Right lobe of liver (tissue), 6 donors: ENCODE measurements around the gene CD151. TPM values are rescaled to one million over a fixed set of nuclear protein-coding genes. Genes with fewer than 3 reads are reported as not detected.

ENCODE experiments used
- ATAC-seq, 4 donors: fragments of 200-7000 bp; cut with Tn5 transposase; one replicate each; pipeline ENCODE4 v1.9.1; 2020; ENCODE audit warnings: mild to moderate bottlenecking in 4 of 4, moderate library complexity in 4 of 4
- DNase-seq, 3 donors: peaks; one replicate each; pipeline ENCODE4 v3.0.0-alpha.2; 2020
- H3K27ac ChIP-seq, 3 donors: fragments of 200-600 bp; one replicate each; pipeline ENCODE4 v1.8.0; 2022
- H3K27me3 ChIP-seq, 2 donors: fragments of 200-600 bp; one replicate each; pipeline ENCODE4 v1.8.0; 2022
- H3K36me3 ChIP-seq, 4 donors: fragments of 200-600 bp; sonication (generic) in 1 of 4; one replicate each; pipeline versions ENCODE4 v1.5.1 to v1.8.0; 2017 to 2022; ENCODE audit warnings: control low read depth in 1 of 4
- H3K4me1 ChIP-seq, 4 donors: fragments of 200-600 bp; sonication (generic) in 1 of 4; one replicate each; pipeline versions ENCODE4 v1.5.1 to v1.8.0; 2017 to 2022; ENCODE audit warnings: control low read depth in 1 of 4
- H3K4me3 ChIP-seq, 3 donors: fragments of 200-600 bp; one replicate each; pipeline ENCODE4 v1.8.0; 2022
- H3K9me3 ChIP-seq, 4 donors: fragments of 200-600 bp; sonication (generic) in 1 of 4; one replicate each; pipeline versions ENCODE4 v1.5.1 to v1.8.0; 2017 to 2022; ENCODE audit warnings: control low read depth in 1 of 4
- POLR2A ChIP-seq: fragments of 450-650 bp; IDR thresholded peaks from one replicate; pipeline ENCODE4 v1.6.1; 2017; ENCODE audit warnings: antibody characterized with exemption, mild to moderate bottlenecking
- WGBS: methylation state at CpG from one replicate; pipeline ENCODE4 v1.1.6; 2018; ENCODE audit warnings: low coverage, low lambda C conversion rate; ENCODE audit not compliant: insufficient coverage; ENCODE audit errors: missing lambda C conversion rate; 5-methylcytosine and 5-hydroxymethylcytosine counted together
- intact Hi-C, 2 donors: fragments of 100-400 bp; cut with DNase I; formaldehyde crosslinking; loops; one replicate each; pipeline versions ENCODE4 v1.11.2 to v1.14.1; 2022
- total RNA-seq, 6 experiments: library from RNA; depleted of rRNA in 2 of 6; stranded (reverse); fragments of >200 nt in 2 of 6; fragmentation: NEBNext Ultra II Directional in 3 of 6; extraction: Animal tissue kit (Norgen Biotek cat#: 25700) in 3 of 6; gene quantifications; one replicate each; pipeline versions ENCODE4 v1.1.0 to v1.2.4, GENCODE V29; 2016 to 2023
- TF ChIP-seq, protein P1 (sequence below), 4 donors: fragments of 200-600 bp in 3 of 4; fragments of 450-650 bp in 1 of 4; IDR thresholded peaks; one replicate each; pipeline versions ENCODE4 v1.5.1 to v1.8.0; 2016 to 2022; ENCODE audit warnings: antibody characterized with exemption in 4 of 4, mild to moderate bottlenecking in 2 of 4
- donor health status: DM: no; HTN: yes; CAD: no.
- donor health status: DM: no; HTN: no; CAD: no.
- donor health status: DM: no; HTN: no; CAD: no.
- donor health status: DM: no; HTN: yes; CAD: no.
- donor health status: DM: no; HTN: yes; CAD: no.

Gene CD151
- total RNA-seq, 6 experiments from 2014 or later: 70.8 to 156 (median 135) TPM

DNA sequence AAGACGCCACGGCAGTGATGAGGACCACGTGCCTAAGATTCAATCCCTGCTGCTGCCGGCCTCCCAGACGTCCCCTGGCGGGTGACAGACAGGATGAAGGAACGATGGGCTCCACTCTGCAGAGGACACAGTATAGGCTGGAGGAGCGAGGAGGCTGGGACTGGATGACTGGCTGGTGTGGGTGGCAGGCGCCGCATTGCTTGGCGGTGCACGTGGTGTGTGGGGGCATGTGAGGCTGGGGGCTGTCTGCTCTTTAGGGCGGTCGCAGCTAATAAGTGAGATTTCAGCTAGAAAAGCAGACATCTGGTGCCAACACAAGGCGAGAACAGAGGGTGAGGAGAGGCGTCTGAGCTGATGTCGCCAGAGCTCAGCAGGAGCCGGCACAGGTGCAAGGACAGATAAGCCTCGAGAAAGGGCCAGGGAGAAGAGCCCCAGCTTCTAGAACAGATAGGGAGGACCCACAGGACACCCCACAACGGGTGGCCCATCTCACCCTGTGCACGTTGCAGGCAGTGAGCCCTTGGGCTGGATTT, 43.1 kb downstream of the CD151 start:
- TF ChIP-seq, protein P1, sequence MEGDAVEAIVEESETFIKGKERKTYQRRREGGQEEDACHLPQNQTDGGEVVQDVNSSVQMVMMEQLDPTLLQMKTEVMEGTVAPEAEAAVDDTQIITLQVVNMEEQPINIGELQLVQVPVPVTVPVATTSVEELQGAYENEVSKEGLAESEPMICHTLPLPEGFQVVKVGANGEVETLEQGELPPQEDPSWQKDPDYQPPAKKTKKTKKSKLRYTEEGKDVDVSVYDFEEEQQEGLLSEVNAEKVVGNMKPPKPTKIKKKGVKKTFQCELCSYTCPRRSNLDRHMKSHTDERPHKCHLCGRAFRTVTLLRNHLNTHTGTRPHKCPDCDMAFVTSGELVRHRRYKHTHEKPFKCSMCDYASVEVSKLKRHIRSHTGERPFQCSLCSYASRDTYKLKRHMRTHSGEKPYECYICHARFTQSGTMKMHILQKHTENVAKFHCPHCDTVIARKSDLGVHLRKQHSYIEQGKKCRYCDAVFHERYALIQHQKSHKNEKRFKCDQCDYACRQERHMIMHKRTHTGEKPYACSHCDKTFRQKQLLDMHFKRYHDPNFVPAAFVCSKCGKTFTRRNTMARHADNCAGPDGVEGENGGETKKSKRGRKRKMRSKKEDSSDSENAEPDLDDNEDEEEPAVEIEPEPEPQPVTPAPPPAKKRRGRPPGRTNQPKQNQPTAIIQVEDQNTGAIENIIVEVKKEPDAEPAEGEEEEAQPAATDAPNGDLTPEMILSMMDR (IDR thresholded peaks at IDR 0.05): no peak
- no peak for TF ChIP-seq POLR2A
- no peaks in the 10 kb centered on the region for H3K36me3 ChIP-seq
- no peak overlapping the region for H3K4me3 ChIP-seq
- intact Hi-C loops: no loop called here
- no peak overlapping the region for H3K27ac ChIP-seq
- H3K4me1 ChIP-seq: no peaks in the 10 kb centered on the region
- no peaks in the 10 kb centered on the region for H3K27me3 ChIP-seq
- 90% methylated on average over 12 of the region's 21 CpGs for WGBS
- no peak for DNase-seq
- no peak for ATAC-seq
- no peaks in the 10 kb centered on the region for H3K9me3 ChIP-seq

DNA sequence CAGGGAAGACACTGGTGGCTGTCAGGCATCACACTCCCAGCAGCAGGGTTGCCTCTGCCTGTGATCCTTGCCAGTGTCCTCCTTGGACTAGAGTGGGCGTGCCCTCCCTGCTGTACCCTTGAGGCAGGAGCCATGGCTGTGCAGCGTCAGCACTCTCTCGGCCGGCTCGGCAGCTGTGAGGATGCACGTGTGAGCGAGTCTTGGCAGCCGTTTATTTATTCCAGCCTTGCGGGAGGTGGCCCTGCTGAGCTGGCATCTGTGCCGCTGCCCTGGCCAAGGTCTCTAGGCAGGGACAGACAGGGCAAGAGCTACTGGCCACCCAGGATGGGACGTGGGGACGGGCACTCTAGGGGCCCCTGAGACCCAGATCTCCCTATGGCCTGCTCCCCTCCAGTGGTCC, 43.8 kb downstream of the CD151 start:
- no CpG with 5 or more reads among the region's 12 CpGs for WGBS

DNA sequence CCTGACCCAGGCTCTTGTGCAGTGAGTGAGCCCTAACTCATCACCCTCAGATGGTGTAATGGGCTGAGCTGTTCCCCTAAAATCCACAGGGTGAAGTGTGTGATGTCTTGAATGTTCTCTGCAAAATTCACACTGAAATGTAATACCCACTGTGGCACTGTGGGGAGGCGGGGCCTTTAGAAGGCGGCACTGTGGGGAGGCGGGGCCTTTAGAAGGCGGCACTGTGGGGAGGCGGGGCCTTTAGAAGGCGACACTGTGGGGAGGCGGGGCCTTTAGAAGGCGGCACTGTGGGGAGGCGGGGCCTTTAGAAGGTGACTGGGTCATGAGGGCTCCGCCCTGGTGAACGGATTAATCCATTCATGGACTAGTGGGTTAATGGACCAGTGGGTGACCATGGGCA, 44.8 kb downstream of the CD151 start:
- TF ChIP-seq, protein P1 (IDR thresholded peaks at IDR 0.05): no peak
- intact Hi-C loops: no loop called here
- H3K36me3 ChIP-seq: peaks cover 0 to 7% (median 0%) of the 10 kb centered on the region in 4 donors
- H3K27ac ChIP-seq: no peak overlapping the region
- H3K4me1 ChIP-seq: no peaks in the 10 kb centered on the region
- no peak overlapping the region for H3K4me3 ChIP-seq
- DNase-seq: peak in 1 of 3 donors; percentile 65
- 86% methylated on average over 7 of the region's 11 CpGs for WGBS
- no peaks in the 10 kb centered on the region for H3K9me3 ChIP-seq
- H3K27me3 ChIP-seq: no peaks in the 10 kb centered on the region
- peak in 1 of 4 donors; percentile 45 for ATAC-seq

More for the DNA sequence above, 43.8 kb downstream of the CD151 start:
- ATAC-seq (peak; percentile 67 to 95 (median 84)), DNase-seq (peak; percentile 66 to 87 (median 84))
- H3K4me3 ChIP-seq: no peak overlapping the region
- H3K27me3 ChIP-seq: no peaks in the 10 kb centered on the region
- TF ChIP-seq, protein P1 (IDR thresholded peaks at IDR 0.05): no peak
- TF ChIP-seq POLR2A: no peak
- H3K4me1 ChIP-seq: no peaks in the 10 kb centered on the region
- H3K9me3 ChIP-seq: no peaks in the 10 kb centered on the region
- H3K36me3 ChIP-seq: peaks cover 0 to under 1% (median 0%) of the 10 kb centered on the region in 4 donors
- intact Hi-C loops: no loop called here
- H3K27ac ChIP-seq: no peak overlapping the region

DNA sequence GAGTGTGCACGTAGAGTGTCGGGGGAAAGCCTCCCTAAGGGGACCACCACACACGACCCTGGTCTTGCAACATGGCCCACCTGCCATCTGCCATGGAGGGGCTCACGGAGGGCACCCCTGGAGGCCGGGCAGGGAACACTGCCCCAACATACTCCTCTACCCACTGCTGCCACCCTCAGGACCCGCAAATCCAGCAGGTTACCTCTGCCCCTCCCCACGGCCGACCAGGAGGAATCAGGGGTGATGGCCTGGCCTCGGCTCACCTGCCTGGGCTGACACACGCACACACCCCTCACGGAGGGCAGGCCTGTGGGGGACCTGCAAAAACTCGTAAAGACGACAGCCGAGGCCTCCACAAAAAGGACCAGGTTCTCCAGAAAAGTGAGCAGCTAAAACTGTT, 47.7 kb downstream of the CD151 start:
- TF ChIP-seq, protein P1 (IDR thresholded peaks at IDR 0.05): no peak
- no peak for TF ChIP-seq POLR2A
- H3K4me3 ChIP-seq: no peak overlapping the region
- no peak overlapping the region for H3K27ac ChIP-seq
- no peaks in the 10 kb centered on the region for H3K27me3 ChIP-seq
- no peaks in the 10 kb centered on the region for H3K9me3 ChIP-seq
- intact Hi-C loops: no loop called here
- H3K36me3 ChIP-seq: peaks cover 0 to 7% (median 0%) of the 10 kb centered on the region in 4 donors
- no peak for ATAC-seq
- DNase-seq: no peak
- 100% methylated on average over 3 of the region's 14 CpGs for whole genome bisulfite sequencing
- no peaks in the 10 kb centered on the region for H3K4me1 ChIP-seq
